Esophagus (tissue), 2 donors: Measurements from ENCODE around the gene AOAH. TPM values are rescaled to one million over a fixed set of nuclear protein-coding genes. Genes with fewer than 3 reads are reported as not detected.

Experiments
- H3K27ac ChIP-seq, 2 donors: one replicate each; pipeline ENCODE4 v1.5.1; 2013; ENCODE audit warnings: low read depth in 2 of 2, mild to moderate bottlenecking in 2 of 2, inconsistent platforms in 1 of 2, low read length in 1 of 2, moderate library complexity in 1 of 2
- H3K27me3 ChIP-seq, 2 donors: one replicate each; pipeline ENCODE4 v1.6.1; 2013; ENCODE audit warnings: low read length in 2 of 2, control low read depth in 1 of 2, mild to moderate bottlenecking in 1 of 2; ENCODE audit not compliant: insufficient read depth in 2 of 2, control insufficient read depth in 1 of 2
- H3K36me3 ChIP-seq, 2 donors: one replicate each; pipeline ENCODE4 v1.6.1; 2013; ENCODE audit warnings: low read length in 1 of 2; ENCODE audit not compliant: control insufficient read depth in 2 of 2, insufficient read depth in 2 of 2
- H3K4me1 ChIP-seq, 2 donors: one replicate each; pipeline ENCODE4 v1.6.1; 2013; ENCODE audit warnings: low read length in 1 of 2; ENCODE audit not compliant: control insufficient read depth in 2 of 2, insufficient read depth in 2 of 2
- H3K4me3 ChIP-seq, 2 donors: one replicate each; pipeline ENCODE4 v1.5.1; 2013; ENCODE audit warnings: low read length in 2 of 2, mild to moderate bottlenecking in 2 of 2, low read depth in 1 of 2, moderate library complexity in 1 of 2
- H3K9me3 ChIP-seq, 2 donors: one replicate each; pipeline ENCODE4 v1.6.1; 2013; ENCODE audit warnings: mild to moderate bottlenecking in 2 of 2, low read depth in 1 of 2, low read length in 1 of 2, moderate library complexity in 1 of 2; ENCODE audit not compliant: control insufficient read depth in 2 of 2, insufficient read depth in 1 of 2
- WGBS, 2 donors: extraction: QIAGEN DNeasy Blood & Tissue Kit; methylation state at CpG; one replicate each; pipeline ENCODE4 v1.1.7; 2013; 5-methylcytosine and 5-hydroxymethylcytosine counted together
- polyA plus RNA-seq, 2 donors: library from polyadenylated mRNA; stranded (reverse); fragments of 200-250 nt; gene quantifications; one replicate each; pipeline ENCODE4 v1.2.3, GENCODE V29; 2013
- donor health status: healthy with polysubstance abuse.
- donor health status: Bipolar disorder and iron deficiency.

Gene AOAH
- polyA plus RNA-seq, 2 donors: 0.71 to 1.7 TPM

DNA sequence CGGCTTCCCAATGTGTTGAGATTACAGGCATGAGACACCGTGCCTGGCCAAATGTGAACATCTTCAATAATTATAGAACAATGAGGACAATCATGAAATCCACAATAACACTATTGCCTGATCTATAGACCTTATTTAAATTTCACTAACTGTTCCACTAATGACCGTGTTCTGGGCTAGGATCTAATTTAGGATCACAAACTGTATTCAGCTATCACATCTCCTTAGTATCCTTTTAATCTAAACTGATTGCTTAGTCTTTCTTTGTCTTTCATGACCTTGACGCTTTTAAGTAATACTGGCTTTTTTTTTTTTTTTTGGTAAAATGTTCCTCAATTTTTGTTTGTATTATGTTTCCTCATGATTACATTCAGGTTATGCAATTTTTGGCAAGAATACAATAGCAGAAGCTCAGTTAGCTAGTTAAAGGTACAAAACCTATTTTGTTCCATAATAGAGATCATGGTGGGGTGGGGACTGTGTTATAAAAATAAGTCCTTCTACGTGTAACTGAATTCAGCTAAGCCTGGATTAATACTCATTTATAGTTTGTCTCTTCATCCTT lies 158.4 kb downstream of the AOAH start:
- Histone ChIP-seq H3K27me3 (no peaks in the 10 kb centered on the region), H3K4me3 (no peak overlapping the region), H3K27ac (no peak overlapping the region), H3K9me3 (no peaks in the 10 kb centered on the region), H3K36me3 (no peaks in the 10 kb centered on the region), H3K4me1 (no peaks in the 10 kb centered on the region)
- WGBS, 2 donors: 49 to 58% methylated on average over 5 of the region's 5 CpGs

DNA sequence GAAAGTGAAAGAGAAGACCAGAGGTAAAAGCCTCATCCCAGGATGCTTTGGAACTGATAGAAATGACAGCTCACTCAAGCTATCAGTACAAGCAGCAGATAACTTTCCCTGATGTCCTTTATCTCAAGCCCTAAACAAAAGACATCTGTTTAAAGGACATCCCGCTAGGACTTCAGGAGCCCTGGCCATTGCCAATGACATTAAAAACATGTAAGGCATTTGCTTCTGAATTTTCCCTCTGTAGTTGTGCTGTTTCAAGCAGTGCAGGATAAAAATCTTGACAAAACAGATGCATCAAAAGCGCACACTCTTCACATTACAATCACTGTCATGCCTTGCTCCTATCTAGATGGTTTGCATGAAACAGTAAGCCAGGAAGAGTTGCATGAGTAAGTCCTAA lies 159.8 kb downstream of the AOAH start:
- Histone ChIP-seq H3K4me1 (no peaks in the 10 kb centered on the region), H3K27ac (no peak overlapping the region), H3K36me3 (no peaks in the 10 kb centered on the region), H3K9me3 (no peaks in the 10 kb centered on the region), H3K27me3 (no peaks in the 10 kb centered on the region), H3K4me3 (no peak overlapping the region)
- 85 to 93% methylated on average over 2 of the region's 2 CpGs for WGBS, 2 donors

DNA sequence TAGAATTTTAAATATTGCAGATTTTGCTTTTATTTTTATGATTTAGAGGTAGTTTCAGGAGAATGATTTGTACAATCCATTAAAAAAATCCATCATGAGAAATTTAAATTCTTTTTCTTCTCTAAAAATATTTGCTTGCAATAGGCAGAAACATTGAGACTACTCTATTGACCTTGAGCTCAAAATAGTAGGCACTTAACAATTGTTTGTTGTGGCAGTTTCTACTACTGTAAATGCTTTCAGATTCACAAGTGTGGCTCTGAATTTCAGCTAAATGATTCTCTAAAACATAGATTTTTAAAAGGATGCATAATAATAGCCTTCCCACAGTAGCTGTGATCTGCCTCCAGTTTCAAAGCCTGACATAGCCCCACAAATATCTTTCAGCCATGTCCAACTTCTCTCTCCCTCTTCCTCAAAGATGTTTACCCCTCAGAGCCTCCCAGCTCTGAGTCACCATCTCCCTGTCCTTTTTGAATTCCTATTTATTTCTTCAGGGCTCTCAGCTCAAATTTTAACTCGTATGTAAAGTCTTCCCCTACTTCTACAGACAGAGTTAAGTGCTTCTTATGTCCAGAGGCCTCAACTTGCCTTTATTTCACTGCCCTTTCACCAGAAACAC lies 160.5 kb downstream of the AOAH start:
- Histone ChIP-seq H3K9me3 (no peaks in the 10 kb centered on the region), H3K4me1 (no peaks in the 10 kb centered on the region), H3K36me3 (no peaks in the 10 kb centered on the region), H3K4me3 (no peak overlapping the region), H3K27me3 (no peaks in the 10 kb centered on the region), H3K27ac (no peak overlapping the region)
- WGBS, 2 donors: 17 to 33% methylated on average over 1 of the region's 1 CpG

DNA sequence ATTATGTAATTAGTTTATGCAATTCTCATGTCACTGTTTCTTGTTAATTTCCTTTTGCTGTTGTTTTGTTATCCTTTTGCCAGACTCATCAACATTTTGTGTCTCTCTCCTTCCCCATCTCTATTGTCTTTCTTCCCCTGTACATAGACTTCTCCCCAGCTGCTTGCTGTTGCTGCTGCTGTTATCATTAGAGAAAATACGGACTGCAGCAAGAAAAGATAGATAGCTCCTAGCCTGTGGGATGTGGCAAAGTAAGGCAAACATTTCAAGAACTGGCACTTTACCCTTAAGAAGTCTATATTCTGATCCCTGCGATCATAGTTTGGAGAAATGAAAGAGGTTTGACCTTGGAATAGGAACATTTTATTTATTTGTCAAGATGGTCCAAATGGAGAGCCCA lies 162.2 kb downstream of the AOAH start:
- Histone ChIP-seq H3K27me3 (no peaks in the 10 kb centered on the region), H3K4me3 (no peak overlapping the region), H3K9me3 (no peaks in the 10 kb centered on the region), H3K36me3 (no peaks in the 10 kb centered on the region), H3K27ac (no peak overlapping the region), H3K4me1 (no peaks in the 10 kb centered on the region)
- 80 to 81% methylated on average over 2 of the region's 2 CpGs for WGBS, 2 donors

DNA sequence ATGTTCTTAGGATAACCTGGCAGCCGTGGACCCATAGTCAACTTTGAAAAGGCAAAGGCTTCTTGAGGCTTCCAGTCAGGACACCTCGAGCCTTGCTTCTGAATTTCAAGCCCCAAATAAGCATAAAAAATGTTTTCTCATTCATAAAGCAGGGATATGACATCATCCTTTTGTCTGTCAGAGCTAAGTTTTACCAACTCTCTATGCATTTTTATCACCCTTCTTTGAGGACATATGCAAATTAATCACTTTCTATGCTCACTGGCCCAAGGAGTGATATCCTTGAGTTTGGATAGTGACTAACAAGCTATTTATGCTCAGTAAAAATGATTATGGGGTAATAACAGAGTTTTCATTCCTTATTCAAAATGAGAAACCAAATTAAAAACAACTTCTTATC lies 175.3 kb downstream of the AOAH start:
- no peak overlapping the region for H3K4me3 ChIP-seq
- H3K9me3 ChIP-seq: no peaks in the 10 kb centered on the region
- H3K4me1 ChIP-seq: peaks cover 0 to 2% of the 10 kb centered on the region in 2 donors
- no peaks in the 10 kb centered on the region for H3K36me3 ChIP-seq
- 73 to 91% methylated on average over 2 of the region's 2 CpGs for WGBS, 2 donors
- no peaks in the 10 kb centered on the region for H3K27me3 ChIP-seq
- no peak overlapping the region for H3K27ac ChIP-seq

DNA sequence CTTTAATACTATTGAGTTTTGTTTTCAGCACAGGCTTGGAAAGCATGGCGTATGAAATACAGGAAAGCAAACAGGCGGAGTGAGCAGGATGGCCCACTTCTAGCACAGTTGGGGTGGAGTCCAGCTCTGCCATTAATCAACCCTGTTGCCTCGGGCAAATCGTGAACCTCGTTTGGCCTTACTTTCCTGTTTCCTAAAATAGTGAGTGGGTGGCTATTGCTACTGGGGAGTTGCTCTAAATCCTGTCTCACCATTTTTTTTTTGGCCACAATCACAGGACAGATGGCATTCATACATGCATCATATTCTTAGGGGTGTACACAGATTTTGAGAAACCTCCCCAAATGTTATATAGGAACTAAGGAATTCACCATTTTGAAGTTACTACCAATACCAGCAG lies 176.9 kb downstream of the AOAH start:
- H3K9me3 ChIP-seq: no peaks in the 10 kb centered on the region
- 37 to 52% methylated on average over 5 of the region's 5 CpGs for WGBS, 2 donors
- peaks cover 0 to 2% of the 10 kb centered on the region in 2 donors for H3K4me1 ChIP-seq
- no peaks in the 10 kb centered on the region for H3K36me3 ChIP-seq
- H3K4me3 ChIP-seq: no peak overlapping the region
- no peaks in the 10 kb centered on the region for H3K27me3 ChIP-seq
- no peak overlapping the region for H3K27ac ChIP-seq

DNA sequence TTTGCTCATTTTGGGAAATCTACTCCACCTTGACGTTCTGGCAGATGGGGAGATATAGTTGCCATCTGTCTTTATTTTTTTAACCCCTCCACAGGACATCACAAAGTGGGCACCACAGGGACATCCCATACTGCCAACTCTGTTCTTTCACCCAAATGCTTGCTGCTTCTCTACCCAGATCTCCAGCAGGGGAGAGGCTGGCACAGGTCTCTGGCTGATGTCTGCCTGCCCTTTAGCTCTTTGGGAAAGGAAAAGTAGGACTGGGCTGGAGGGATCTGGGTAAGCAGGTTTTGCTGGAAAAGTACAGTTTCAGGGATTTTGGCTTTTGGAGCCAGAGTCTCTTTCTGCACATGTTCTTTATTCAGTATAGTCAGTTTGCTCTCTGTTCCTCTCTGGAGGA lies 178.0 kb downstream of the AOAH start:
- Histone ChIP-seq H3K27me3 (no peaks in the 10 kb centered on the region), H3K36me3 (no peaks in the 10 kb centered on the region), H3K27ac (no peak overlapping the region), H3K9me3 (no peaks in the 10 kb centered on the region), H3K4me3 (no peak overlapping the region), H3K4me1 (peaks cover 0 to 2% of the 10 kb centered on the region in 2 donors)
- 37 to 39% methylated on average over 1 of the region's 1 CpG for WGBS, 2 donors

DNA sequence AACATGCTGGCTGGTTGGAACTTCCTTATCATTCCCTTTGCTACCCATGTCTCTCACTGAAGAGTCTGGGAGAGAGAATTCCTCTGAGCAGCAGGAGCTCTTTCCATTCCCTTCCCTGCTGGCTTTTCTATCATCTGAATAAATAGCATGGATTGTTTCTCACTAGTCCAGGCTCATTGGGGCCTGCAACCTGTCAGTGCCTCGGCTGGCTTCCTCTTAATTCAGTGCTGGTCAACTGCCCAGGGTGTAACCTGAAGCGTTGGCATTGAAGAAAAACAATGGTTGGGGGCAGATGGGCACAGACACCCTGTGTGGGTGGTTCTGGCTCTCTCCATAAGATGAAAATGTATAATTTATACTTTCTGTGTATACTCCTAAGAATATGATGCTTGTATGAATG lies 179.0 kb downstream of the AOAH start:
- peaks cover 0 to 2% of the 10 kb centered on the region in 2 donors for H3K4me1 ChIP-seq
- no peak overlapping the region for H3K4me3 ChIP-seq
- WGBS, 2 donors: 53 to 56% methylated on average over 2 of the region's 2 CpGs
- no peak overlapping the region for H3K27ac ChIP-seq
- no peaks in the 10 kb centered on the region for H3K27me3 ChIP-seq
- no peaks in the 10 kb centered on the region for H3K9me3 ChIP-seq
- no peaks in the 10 kb centered on the region for H3K36me3 ChIP-seq

DNA sequence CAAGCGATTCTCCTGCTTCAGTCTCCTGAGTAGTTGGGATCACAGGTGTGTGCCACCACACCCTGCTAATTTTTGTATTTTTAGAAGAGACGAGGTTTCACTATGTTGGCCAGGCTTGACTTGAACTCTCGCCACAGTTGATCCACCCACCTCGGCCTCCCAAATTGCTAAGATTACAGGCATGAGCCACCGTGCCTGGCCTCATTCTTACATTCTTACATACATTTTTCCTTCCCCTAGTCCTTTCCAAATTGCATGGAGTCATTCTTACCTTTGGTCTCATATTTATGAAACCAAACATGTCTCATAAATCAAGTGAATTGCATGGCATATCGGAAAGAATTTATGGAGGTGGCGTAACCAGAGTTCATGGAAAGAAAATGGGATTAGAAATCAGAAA lies 186.2 kb downstream of the AOAH start:
- Histone ChIP-seq H3K36me3 (peaks cover 0 to 2% of the 10 kb centered on the region in 2 donors), H3K4me3 (no peak overlapping the region), H3K27me3 (no peaks in the 10 kb centered on the region), H3K27ac (no peak overlapping the region), H3K4me1 (peaks cover 2 to 3% of the 10 kb centered on the region in 2 donors), H3K9me3 (no peaks in the 10 kb centered on the region)
- 71% methylated on average over 7 of the region's 7 CpGs for WGBS, 2 donors
